A673 (cell line): ENCODE results near the gene DNMT3A.

Experiments used
- CTCF ChIP-seq: fragments of 300-800, 200-600 bp; sonication (generic); conservative IDR thresholded peaks from 2 replicates; pipeline ENCODE4 v1.5.1; 2017; ENCODE audit warnings: low read depth, mild to moderate bottlenecking, antibody characterized with exemption, low read length, moderate library complexity, mixed read lengths
- EZH2 ChIP-seq: fragments of 200-600 bp; sonication (generic); IDR thresholded peaks from 2 replicates; pipeline ENCODE4 v1.6.1; 2017; ENCODE audit warnings: borderline replicate concordance, low read depth, mild to moderate bottlenecking, mixed read lengths, antibody characterized with exemption, low read length; ENCODE audit not compliant: poor library complexity, severe bottlenecking

- no peak for TF ChIP-seq CTCF
- no peak for TF ChIP-seq EZH2
These were observed 67.7 kb downstream of the DNMT3A start for GRCh38 chr2:25273985-25274535.
